ENCODE measurements around the gene CCDC102B. TPM values are rescaled to one million over a fixed set of nuclear protein-coding genes. Genes with fewer than 3 reads are reported as not detected.

CCDC102B gene
- total and polyA plus RNA-seq, 2 experiments from 2014 or later: 1.3 to 2.1 TPM

GRCh38 chr18:68818584-68818983, 20.7 kb downstream of the CCDC102B start (continued):
- TF ChIP-seq, protein P1, sequence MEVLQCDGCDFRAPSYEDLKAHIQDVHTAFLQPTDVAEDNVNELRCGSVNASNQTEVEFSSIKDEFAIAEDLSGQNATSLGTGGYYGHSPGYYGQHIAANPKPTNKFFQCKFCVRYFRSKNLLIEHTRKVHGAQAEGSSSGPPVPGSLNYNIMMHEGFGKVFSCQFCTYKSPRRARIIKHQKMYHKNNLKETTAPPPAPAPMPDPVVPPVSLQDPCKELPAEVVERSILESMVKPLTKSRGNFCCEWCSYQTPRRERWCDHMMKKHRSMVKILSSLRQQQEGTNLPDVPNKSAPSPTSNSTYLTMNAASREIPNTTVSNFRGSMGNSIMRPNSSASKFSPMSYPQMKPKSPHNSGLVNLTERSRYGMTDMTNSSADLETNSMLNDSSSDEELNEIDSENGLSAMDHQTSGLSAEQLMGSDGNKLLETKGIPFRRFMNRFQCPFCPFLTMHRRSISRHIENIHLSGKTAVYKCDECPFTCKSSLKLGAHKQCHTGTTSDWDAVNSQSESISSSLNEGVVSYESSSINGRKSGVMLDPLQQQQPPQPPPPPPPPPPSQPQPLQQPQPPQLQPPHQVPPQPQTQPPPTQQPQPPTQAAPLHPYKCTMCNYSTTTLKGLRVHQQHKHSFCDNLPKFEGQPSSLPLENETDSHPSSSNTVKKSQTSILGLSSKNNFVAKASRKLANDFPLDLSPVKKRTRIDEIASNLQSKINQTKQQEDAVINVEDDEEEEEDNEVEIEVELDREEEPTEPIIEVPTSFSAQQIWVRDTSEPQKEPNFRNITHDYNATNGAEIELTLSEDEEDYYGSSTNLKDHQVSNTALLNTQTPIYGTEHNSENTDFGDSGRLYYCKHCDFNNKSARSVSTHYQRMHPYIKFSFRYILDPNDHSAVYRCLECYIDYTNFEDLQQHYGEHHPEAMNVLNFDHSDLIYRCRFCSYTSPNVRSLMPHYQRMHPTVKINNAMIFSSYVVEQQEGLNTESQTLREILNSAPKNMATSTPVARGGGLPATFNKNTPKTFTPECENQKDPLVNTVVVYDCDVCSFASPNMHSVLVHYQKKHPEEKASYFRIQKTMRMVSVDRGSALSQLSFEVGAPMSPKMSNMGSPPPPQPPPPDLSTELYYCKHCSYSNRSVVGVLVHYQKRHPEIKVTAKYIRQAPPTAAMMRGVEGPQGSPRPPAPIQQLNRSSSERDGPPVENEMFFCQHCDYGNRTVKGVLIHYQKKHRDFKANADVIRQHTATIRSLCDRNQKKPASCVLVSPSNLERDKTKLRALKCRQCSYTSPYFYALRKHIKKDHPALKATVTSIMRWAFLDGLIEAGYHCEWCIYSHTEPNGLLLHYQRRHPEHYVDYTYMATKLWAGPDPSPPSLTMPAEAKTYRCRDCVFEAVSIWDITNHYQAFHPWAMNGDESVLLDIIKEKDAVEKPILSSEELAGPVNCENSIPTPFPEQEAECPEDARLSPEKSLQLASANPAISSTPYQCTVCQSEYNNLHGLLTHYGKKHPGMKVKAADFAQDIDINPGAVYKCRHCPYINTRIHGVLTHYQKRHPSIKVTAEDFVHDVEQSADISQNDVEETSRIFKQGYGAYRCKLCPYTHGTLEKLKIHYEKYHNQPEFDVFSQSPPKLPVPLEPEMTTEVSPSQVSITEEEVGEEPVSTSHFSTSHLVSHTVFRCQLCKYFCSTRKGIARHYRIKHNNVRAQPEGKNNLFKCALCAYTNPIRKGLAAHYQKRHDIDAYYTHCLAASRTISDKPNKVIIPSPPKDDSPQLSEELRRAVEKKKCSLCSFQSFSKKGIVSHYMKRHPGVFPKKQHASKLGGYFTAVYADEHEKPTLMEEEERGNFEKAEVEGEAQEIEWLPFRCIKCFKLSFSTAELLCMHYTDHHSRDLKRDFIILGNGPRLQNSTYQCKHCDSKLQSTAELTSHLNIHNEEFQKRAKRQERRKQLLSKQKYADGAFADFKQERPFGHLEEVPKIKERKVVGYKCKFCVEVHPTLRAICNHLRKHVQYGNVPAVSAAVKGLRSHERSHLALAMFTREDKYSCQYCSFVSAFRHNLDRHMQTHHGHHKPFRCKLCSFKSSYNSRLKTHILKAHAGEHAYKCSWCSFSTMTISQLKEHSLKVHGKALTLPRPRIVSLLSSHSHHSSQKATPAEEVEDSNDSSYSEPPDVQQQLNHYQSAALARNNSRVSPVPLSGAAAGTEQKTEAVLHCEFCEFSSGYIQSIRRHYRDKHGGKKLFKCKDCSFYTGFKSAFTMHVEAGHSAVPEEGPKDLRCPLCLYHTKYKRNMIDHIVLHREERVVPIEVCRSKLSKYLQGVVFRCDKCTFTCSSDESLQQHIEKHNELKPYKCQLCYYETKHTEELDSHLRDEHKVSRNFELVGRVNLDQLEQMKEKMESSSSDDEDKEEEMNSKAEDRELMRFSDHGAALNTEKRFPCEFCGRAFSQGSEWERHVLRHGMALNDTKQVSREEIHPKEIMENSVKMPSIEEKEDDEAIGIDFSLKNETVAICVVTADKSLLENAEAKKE (CRISPR knock-in tag; IDR thresholded peaks at IDR 0.05): no peak

DNA sequence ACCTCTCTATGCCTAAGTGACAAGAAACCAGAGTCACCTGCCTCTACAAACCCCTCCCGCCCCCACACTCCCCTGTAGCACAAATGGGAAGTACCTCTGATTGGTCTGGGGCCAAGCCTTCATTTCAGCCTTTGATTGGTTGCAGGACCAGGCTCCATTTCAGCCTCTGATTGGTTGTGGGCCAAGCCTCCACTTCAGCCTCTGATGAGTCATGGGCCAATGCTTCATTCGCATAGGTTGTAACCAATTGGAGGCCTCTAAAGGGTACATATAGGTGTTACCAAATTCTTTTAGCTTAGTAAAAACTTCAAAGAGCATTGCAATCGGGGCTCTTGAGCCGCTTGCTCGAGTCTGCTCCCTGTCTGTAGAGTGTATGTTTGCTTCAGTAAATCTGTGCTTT, 25.0 kb downstream of the CCDC102B start:
- Mint-ChIP-seq H3K4me1 (no peaks in the 10 kb centered on the region), H3K36me3 (ENCODE audit: low read depth) (no peaks in the 10 kb centered on the region), H3K9me3 (no peaks in the 10 kb centered on the region), H3K27ac (no peak overlapping the region; the same call in 1 of the 2 replicates), H3K27me3 (ENCODE audit: insufficient read depth, low read depth, poor library complexity) (no peaks in the 10 kb centered on the region), H3K4me3 (no peak overlapping the region)
- no peaks in the 10 kb centered on the region for H4K20me1 ChIP-seq (replicated peaks; ENCODE audit: insufficient read depth)
- H2AFZ ChIP-seq: no peak overlapping the region
- H3K4me2 ChIP-seq: no peak overlapping the region
- no peaks in the 10 kb centered on the region for H3K4me1 ChIP-seq (ENCODE audit: insufficient read depth)
- H3F3A ChIP-seq (replicated peaks; ENCODE audit: low read depth): no peaks in the 10 kb centered on the region
- no peak for ATAC-seq
- TF ChIP-seq, protein P2, sequence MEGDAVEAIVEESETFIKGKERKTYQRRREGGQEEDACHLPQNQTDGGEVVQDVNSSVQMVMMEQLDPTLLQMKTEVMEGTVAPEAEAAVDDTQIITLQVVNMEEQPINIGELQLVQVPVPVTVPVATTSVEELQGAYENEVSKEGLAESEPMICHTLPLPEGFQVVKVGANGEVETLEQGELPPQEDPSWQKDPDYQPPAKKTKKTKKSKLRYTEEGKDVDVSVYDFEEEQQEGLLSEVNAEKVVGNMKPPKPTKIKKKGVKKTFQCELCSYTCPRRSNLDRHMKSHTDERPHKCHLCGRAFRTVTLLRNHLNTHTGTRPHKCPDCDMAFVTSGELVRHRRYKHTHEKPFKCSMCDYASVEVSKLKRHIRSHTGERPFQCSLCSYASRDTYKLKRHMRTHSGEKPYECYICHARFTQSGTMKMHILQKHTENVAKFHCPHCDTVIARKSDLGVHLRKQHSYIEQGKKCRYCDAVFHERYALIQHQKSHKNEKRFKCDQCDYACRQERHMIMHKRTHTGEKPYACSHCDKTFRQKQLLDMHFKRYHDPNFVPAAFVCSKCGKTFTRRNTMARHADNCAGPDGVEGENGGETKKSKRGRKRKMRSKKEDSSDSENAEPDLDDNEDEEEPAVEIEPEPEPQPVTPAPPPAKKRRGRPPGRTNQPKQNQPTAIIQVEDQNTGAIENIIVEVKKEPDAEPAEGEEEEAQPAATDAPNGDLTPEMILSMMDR (conservative IDR thresholded peaks at IDR 0.05; ENCODE audit: low read depth in 2 of 2): peak in 1 of 2 experiments; percentile 6; a peak in 1 of 4 replicates
- TF ChIP-seq EZH2phosphoT487 (IDR thresholded peaks at IDR 0.05; ENCODE audit: unreplicated experiment): no peak
- H3K4me3 ChIP-seq: no peak overlapping the region
- no peaks in the 10 kb centered on the region for H3K79me2 ChIP-seq (replicated peaks; ENCODE audit: insufficient read depth)
- no peaks in the 10 kb centered on the region for H3K27me3 ChIP-seq (ENCODE audit: insufficient read depth)
- H3K9me2 ChIP-seq (ENCODE audit: insufficient read depth): no peaks in the 10 kb centered on the region
- no peaks in the 10 kb centered on the region for H3K36me3 ChIP-seq (ENCODE audit: insufficient read depth)
- DNase-seq (ENCODE audit: low spot score): peak; percentile 25
- H3K27ac ChIP-seq (ENCODE audit: low read depth): no peak overlapping the region
